Tibial nerve (tissue), 4 donors: Measurements from ENCODE around the gene GMIP. TPM values are rescaled to one million over a fixed set of nuclear protein-coding genes. Genes with fewer than 3 reads are reported as not detected.

Experiments
- DNase-seq, 2 donors: peaks; one replicate each; pipeline ENCODE4 v3.0.0-alpha.2; 2019; ENCODE audit warnings: low spot score in 2 of 2
- H3K27ac ChIP-seq, 4 donors: fragments of 200-600 bp; sonication (generic) in 3 of 4; one replicate each; pipeline ENCODE4 v1.5.1; 2017 to 2019; ENCODE audit warnings: mild to moderate bottlenecking in 1 of 4
- H3K27me3 ChIP-seq, 2 donors: fragments of 200-600 bp; sonication (generic) in 1 of 2; one replicate each; pipeline versions ENCODE4 v1.5.1 to v1.6.0; 2017 to 2019
- H3K36me3 ChIP-seq, 3 donors: fragments of 200-600 bp; sonication (generic); one replicate each; pipeline ENCODE4 v1.5.1; 2018 to 2019
- H3K4me1 ChIP-seq, 4 donors: fragments of 200-600 bp; sonication (generic) in 3 of 4; one replicate each; pipeline ENCODE4 v1.5.1; 2017 to 2019
- H3K4me3 ChIP-seq, 4 donors: fragments of 200-600 bp; sonication (generic) in 3 of 4; one replicate each; pipeline ENCODE4 v1.5.1; 2017 to 2019; ENCODE audit warnings: mild to moderate bottlenecking in 1 of 4, moderate library complexity in 1 of 4
- H3K9me3 ChIP-seq, 4 donors: fragments of 200-600 bp; sonication (generic) in 3 of 4; one replicate each; pipeline ENCODE4 v1.5.1; 2017 to 2019
- CTCF ChIP-seq, 5 experiments: fragments of 200-600 bp in 3 of 5; fragments of 450-650 bp in 2 of 5; sonication (generic) in 3 of 5; IDR thresholded peaks; one replicate each; pipeline ENCODE4 v1.5.1; 2016 to 2019; ENCODE audit warnings: antibody characterized with exemption in 5 of 5, mild to moderate bottlenecking in 3 of 5, moderate library complexity in 2 of 5
- EP300 ChIP-seq, 2 donors: sonication (generic); formaldehyde crosslinking; IDR thresholded peaks; one replicate each; pipeline ENCODE4 v1.6.1; 2017; ENCODE audit warnings: antibody characterized with exemption in 2 of 2, mild to moderate bottlenecking in 1 of 2
- POLR2A ChIP-seq, 2 donors: fragments of 450-650 bp; IDR thresholded peaks; one replicate each; pipeline ENCODE4 v1.6.1; 2017; ENCODE audit warnings: antibody characterized with exemption in 2 of 2, mild to moderate bottlenecking in 2 of 2, moderate library complexity in 2 of 2
- WGBS, 2 donors: methylation state at CpG; one replicate each; pipeline ENCODE4 v1.1.5; 2018; 5-methylcytosine and 5-hydroxymethylcytosine counted together
- total RNA-seq, 4 donors: library from RNA; depleted of rRNA; stranded (reverse); fragments of >200 nt; gene quantifications; one replicate each; pipeline ENCODE4 v1.1.0, GENCODE V29; 2016

The GMIP gene
- total RNA-seq, 4 donors from 2014 or later: 8.8 to 35.1 (median 15.6) TPM

DNA sequence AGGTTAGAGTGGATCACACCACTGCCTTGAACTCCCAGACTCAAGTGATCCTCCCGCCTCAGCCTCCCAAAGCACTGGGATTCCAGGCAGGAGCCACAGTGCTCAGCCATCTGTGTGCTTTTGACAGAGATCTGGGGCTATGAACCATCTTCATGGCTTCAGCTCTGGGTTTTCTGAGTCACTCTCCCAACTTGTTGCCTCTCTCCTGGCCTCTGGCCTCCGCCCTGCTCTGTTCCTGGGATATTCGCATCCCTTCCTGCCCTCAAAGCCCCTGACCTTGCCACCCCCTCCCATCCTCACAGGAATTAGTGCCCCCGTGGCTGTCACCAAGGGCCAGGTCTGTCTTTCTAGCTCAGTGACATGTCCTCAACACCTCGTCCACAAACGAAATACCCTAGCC, 5.7 kb upstream of the GMIP start:
- H3K4me3 ChIP-seq: no peak overlapping the region
- no peaks in the 10 kb centered on the region for H3K9me3 ChIP-seq
- no peak overlapping the region for H3K27ac ChIP-seq
- H3K36me3 ChIP-seq: peaks cover 14 to 100% (median 61%) of the 10 kb centered on the region in 3 donors
- H3K27me3 ChIP-seq: no peaks in the 10 kb centered on the region
- TF ChIP-seq POLR2A (IDR thresholded peaks at IDR 0.05) (no peak), CTCF (IDR thresholded peaks at IDR 0.05) (no peak), EP300 (IDR thresholded peaks at IDR 0.05) (no peak)
- H3K4me1 ChIP-seq: peaks cover 0 to 11% (median 0%) of the 10 kb centered on the region in 4 donors
- DNase-seq: no peak
- 79 to 87% methylated on average over 6 of the region's 6 CpGs for WGBS, 2 donors

DNA sequence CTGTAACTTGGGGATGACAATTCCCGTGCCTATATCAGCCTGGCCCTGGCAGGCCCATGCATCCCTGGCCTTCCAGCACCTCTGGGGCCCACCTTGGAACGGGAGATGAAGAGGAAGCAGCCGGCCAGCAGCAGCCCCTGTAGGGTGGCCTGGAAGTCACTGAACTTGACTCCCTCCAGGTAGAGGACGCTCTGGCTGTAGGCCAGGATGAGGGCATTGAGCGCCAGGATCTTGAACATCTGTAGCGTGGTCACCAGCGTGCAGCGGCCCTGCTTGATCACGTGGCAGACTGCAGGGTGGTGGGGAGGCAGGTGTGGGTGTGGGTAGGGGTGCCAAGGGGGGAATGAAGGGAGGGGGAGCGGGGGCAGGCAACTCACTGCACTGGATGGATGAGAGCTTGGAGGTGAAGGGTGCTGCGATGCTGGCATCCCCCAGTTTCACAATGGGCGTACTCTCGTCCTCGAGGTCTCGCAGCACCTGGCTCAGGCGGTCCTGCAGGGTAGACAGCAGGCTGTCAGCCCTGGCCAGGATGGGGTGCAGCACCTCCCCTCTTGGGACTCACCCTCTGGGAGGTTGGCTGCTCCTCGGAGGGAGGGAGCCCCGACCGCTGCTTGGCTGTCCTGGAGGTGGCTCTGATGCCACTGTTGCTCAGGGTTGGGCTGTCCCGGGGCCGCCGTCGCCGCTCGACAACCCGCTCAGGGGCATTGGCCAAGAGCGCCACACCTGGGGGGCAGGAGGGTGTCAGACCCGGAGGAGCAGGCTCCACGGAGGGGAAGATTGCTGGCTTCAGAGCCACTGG, 3.8 kb upstream of the GMIP start:
- no peak overlapping the region for H3K27ac ChIP-seq
- peaks cover 0 to 19% (median 0%) of the 10 kb centered on the region in 4 donors for H3K4me1 ChIP-seq
- no peak overlapping the region for H3K4me3 ChIP-seq
- peaks cover 8 to 82% (median 42%) of the 10 kb centered on the region in 3 donors for H3K36me3 ChIP-seq
- no peaks in the 10 kb centered on the region for H3K27me3 ChIP-seq
- H3K9me3 ChIP-seq: no peaks in the 10 kb centered on the region
- TF ChIP-seq POLR2A (IDR thresholded peaks at IDR 0.05): no peak
- no peak for TF ChIP-seq EP300 (IDR thresholded peaks at IDR 0.05)
- TF ChIP-seq CTCF (IDR thresholded peaks at IDR 0.05): no peak
- no peak for DNase-seq
- 89 to 90% methylated on average over 26 to 29 of the region's 29 CpGs for WGBS, 2 donors

GRCh38 chr19:19645233-19645870, 1.9 kb upstream of the GMIP start:
- peaks cover 0 to 20% (median 0%) of the 10 kb centered on the region in 4 donors for H3K4me1 ChIP-seq
- TF ChIP-seq POLR2A (IDR thresholded peaks at IDR 0.05) (no peak), EP300 (IDR thresholded peaks at IDR 0.05) (no peak), CTCF (IDR thresholded peaks at IDR 0.05) (no peak)
- H3K27ac ChIP-seq: no peak overlapping the region
- H3K4me3 ChIP-seq: no peak overlapping the region
- no peaks in the 10 kb centered on the region for H3K27me3 ChIP-seq
- 88 to 90% methylated on average over 13 to 17 of the region's 17 CpGs for WGBS, 2 donors
- H3K36me3 ChIP-seq: peaks cover 8 to 64% (median 27%) of the 10 kb centered on the region in 3 donors
- no peaks in the 10 kb centered on the region for H3K9me3 ChIP-seq
- DNase-seq: no peak

GRCh38 chr19:19644054-19644388, 564 bp upstream of the GMIP start:
- TF ChIP-seq CTCF (IDR thresholded peaks at IDR 0.05) (peak in 1 of 5 experiments; percentile 19), POLR2A (IDR thresholded peaks at IDR 0.05) (no peak), EP300 (IDR thresholded peaks at IDR 0.05) (no peak)
- WGBS, 2 donors: 25 to 29% methylated on average over 4 to 5 of the region's 5 CpGs
- Histone ChIP-seq H3K4me3 (peak overlapping the region in 2 of 4 donors; percentile 29 to 65), H3K36me3 (peaks cover 8 to 58% (median 21%) of the 10 kb centered on the region in 3 donors), H3K27me3 (no peaks in the 10 kb centered on the region), H3K4me1 (peaks cover 0 to 20% (median 0%) of the 10 kb centered on the region in 4 donors), H3K9me3 (no peaks in the 10 kb centered on the region), H3K27ac (peak overlapping the region in 2 of 4 donors; percentile 79 to 88)
- DNase-seq: no peak
